ENCODE data around the gene PROCA1. TPM values are rescaled to one million over a fixed set of nuclear protein-coding genes. Genes with fewer than 3 reads are reported as not detected.

Gene PROCA1
- total and polyA plus RNA-seq, 9 of the 15 experiments (the other 6 are each of a cell fraction or from before 2014, with no cell fraction given) = 0.78 to 16.2 (median 5.6) TPM

DNA sequence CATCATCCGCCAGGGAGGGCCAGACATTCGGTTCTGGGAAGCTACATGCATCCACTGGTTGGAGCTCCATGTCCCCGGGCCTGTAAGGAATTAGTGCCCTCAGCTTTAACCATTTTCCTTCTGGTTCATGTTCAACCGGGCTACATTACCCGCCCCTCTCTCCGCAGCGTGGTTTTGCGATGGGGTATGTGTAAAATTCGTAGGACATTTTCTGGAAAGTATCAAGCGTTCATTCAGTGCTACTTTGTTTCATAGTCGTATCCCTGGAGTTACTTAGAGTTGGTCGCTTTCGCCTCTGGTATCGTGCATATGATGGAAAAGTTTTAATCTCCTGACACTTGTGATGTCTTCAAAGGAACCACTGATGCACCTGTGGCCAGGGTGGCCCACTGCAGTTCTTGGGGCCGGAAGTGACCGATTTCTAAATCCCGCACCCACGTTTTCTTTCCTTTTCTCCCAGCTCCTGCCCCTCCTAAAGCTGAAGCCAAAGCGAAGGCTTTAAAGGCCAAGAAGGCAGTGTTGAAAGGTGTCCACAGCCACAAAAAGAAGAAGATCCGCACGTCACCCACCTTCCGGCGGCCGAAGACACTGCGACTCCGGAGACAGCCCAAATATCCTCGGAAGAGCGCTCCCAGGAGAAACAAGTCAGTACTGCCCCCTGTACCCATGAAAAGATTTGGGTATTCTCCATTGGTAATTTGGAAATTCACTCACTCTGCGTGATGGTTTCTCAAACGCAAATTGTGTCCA, 8.7 kb upstream of the PROCA1 start (continued):
- TF ChIP-seq FOXA3 (CRISPR knock-in tag; conservative IDR thresholded peaks at IDR 0.05 in 1 of 2, IDR thresholded peaks at IDR 0.05 in 1 of 2) = no peak
- TF ChIP-seq ARID1B (IDR thresholded peaks at IDR 0.05) = no peak
- TF ChIP-seq, protein P1, sequence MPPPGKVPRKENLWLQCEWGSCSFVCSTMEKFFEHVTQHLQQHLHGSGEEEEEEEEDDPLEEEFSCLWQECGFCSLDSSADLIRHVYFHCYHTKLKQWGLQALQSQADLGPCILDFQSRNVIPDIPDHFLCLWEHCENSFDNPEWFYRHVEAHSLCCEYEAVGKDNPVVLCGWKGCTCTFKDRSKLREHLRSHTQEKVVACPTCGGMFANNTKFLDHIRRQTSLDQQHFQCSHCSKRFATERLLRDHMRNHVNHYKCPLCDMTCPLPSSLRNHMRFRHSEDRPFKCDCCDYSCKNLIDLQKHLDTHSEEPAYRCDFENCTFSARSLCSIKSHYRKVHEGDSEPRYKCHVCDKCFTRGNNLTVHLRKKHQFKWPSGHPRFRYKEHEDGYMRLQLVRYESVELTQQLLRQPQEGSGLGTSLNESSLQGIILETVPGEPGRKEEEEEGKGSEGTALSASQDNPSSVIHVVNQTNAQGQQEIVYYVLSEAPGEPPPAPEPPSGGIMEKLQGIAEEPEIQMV (tag; conservative IDR thresholded peaks at IDR 0.05; ENCODE audit: low read depth) = no peak
- TF ChIP-seq, protein P2, sequence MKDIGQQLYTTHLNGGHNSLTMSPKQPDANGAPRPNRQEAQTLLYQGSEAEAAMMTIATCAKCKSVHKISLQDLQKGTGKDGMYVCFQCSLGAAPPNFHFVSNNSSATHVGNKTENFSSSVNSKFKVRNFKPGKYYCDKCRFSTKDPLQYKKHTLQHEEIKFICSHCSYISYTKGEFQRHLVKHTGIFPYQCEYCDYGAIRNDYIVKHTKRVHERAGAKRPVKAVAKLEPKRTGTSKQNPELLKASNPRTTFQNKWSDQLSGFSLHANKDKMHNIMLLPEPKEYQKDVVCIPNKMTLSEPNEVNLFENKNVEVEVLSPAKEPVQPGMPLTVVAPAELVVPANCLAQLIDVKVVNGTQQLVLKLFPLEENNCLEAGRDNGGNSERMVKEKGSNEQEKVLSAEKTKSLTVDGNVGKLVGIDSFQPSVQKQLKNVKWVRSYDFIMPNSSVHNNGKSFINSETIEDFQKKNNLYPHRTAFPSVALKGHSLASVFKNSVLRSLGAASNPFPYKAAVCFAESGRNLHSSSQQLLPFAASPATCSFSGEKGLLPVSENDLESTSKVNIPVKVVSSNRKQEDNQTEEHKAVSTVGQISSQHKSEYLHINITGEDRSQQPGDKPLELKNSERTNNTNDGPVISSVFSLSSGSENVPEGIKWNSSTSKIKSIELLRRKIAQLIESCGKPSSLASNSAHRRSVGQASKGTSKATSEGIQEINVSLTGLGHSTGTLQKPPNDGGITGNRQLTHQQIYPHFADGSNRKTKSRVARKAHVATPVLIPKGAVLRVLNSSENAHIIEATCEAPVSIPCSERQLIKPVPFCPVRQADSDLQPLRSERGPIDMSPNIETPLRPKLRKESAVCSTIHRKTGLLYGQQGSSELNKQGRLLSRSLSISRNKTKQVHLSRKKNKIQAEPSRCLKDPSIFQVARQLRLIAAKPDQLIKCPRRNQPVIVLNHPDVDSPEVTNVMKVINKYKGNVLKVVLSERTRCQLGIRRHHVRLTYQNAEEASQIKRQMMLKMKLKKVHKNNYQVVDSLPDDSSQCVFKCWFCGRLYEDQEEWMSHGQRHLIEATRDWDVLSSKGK (CRISPR knock-in tag; IDR thresholded peaks at IDR 0.05) = no peak
- TF ChIP-seq PHF21A (IDR thresholded peaks at IDR 0.05; ENCODE audit: borderline replicate concordance, low read depth) = no peak
- no peak for TF ChIP-seq KDM1A (IDR thresholded peaks at IDR 0.05)
- TF ChIP-seq, protein P3, sequence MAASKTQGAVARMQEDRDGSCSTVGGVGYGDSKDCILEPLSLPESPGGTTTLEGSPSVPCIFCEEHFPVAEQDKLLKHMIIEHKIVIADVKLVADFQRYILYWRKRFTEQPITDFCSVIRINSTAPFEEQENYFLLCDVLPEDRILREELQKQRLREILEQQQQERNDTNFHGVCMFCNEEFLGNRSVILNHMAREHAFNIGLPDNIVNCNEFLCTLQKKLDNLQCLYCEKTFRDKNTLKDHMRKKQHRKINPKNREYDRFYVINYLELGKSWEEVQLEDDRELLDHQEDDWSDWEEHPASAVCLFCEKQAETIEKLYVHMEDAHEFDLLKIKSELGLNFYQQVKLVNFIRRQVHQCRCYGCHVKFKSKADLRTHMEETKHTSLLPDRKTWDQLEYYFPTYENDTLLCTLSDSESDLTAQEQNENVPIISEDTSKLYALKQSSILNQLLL (CRISPR knock-in tag; IDR thresholded peaks at IDR 0.05; ENCODE audit: borderline replicate concordance) = no peak
- no peak for TF ChIP-seq DIDO1 (tag; IDR thresholded peaks at IDR 0.05; ENCODE audit: low read depth)
- 0 out of 2 replicates have a peak, but pooled peaks have one; percentile 11 for TF ChIP-seq GTF2A2 (tag; IDR thresholded peaks at IDR 0.05)
- no peak for TF ChIP-seq HOXB6 (CRISPR knock-in tag; IDR thresholded peaks at IDR 0.05; ENCODE audit: borderline replicate concordance)
- TF ChIP-seq, protein P4, sequence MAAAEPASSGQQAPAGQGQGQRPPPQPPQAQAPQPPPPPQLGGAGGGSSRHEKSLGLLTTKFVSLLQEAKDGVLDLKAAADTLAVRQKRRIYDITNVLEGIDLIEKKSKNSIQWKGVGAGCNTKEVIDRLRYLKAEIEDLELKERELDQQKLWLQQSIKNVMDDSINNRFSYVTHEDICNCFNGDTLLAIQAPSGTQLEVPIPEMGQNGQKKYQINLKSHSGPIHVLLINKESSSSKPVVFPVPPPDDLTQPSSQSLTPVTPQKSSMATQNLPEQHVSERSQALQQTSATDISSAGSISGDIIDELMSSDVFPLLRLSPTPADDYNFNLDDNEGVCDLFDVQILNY (CRISPR knock-in tag; IDR thresholded peaks at IDR 0.05) = no peak
- TF ChIP-seq NCOA6 (IDR thresholded peaks at IDR 0.05) = no peak
- TF ChIP-seq ILF3 (IDR thresholded peaks at IDR 0.05; ENCODE audit: borderline replicate concordance) = no peak
- no peak for TF ChIP-seq MYC (IDR thresholded peaks at IDR 0.05; ENCODE audit: low read depth, low read length)
- TF ChIP-seq MYC (CRISPR knock-in tag; IDR thresholded peaks at IDR 0.05; ENCODE audit: borderline replicate concordance, low read depth) = no peak; the same call in none of the 2 replicates
- no peak for TF ChIP-seq ATF1 (CRISPR knock-in tag; IDR thresholded peaks at IDR 0.05)
- no peak for TF ChIP-seq ATF1 (tag; IDR thresholded peaks at IDR 0.05)
- no peak for TF ChIP-seq ZNF263 (CRISPR knock-in tag; IDR thresholded peaks at IDR 0.05; ENCODE audit: borderline replicate concordance)
- TF ChIP-seq ZSCAN29 (IDR thresholded peaks at IDR 0.05) = 0 out of 2 replicates have a peak, but pooled peaks have one; percentile 33
- TF ChIP-seq ZNF311 (CRISPR knock-in tag; IDR thresholded peaks at IDR 0.05) = 0 out of 2 replicates have a peak, but pooled peaks have one; percentile 32
